Measurements from ENCODE around the gene PDCL2.

The PDCL2 gene

DNA sequence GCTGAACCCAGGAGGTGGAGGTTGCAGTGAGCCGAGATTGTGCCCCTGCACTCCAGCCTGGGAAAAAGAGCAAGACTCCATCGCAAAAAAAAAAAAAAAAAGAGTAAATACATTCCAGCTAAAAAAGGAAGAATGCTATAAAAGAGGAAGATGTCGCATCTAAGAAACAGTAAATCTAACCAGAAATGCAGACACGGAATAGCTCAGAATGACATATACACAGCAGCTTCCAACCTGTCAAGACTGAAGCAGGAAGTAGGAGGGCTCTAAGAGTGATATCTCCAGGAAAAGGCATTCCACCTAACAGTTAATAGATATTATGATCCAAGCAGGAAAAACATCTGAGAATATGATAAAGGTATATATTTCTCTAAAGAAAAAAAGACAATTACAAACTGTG lies 61.4 kb downstream of the PDCL2 start:
- DNase-seq (ENCODE audit: low read depth), result no peak
- H3K4me3 ChIP-seq (ENCODE audit: low read depth, low read length), result no peak overlapping the region
- TF ChIP-seq MAX (IDR thresholded peaks at IDR 0.05; ENCODE audit: low read depth, low read length), result no peak
- TF ChIP-seq MYC (IDR thresholded peaks at IDR 0.05; ENCODE audit: low read depth, low read length), result no peak
- TF ChIP-seq POLR2A (IDR thresholded peaks at IDR 0.05; ENCODE audit: extremely low read depth, insufficient read length), result no peak
- TF ChIP-seq, protein P1, sequence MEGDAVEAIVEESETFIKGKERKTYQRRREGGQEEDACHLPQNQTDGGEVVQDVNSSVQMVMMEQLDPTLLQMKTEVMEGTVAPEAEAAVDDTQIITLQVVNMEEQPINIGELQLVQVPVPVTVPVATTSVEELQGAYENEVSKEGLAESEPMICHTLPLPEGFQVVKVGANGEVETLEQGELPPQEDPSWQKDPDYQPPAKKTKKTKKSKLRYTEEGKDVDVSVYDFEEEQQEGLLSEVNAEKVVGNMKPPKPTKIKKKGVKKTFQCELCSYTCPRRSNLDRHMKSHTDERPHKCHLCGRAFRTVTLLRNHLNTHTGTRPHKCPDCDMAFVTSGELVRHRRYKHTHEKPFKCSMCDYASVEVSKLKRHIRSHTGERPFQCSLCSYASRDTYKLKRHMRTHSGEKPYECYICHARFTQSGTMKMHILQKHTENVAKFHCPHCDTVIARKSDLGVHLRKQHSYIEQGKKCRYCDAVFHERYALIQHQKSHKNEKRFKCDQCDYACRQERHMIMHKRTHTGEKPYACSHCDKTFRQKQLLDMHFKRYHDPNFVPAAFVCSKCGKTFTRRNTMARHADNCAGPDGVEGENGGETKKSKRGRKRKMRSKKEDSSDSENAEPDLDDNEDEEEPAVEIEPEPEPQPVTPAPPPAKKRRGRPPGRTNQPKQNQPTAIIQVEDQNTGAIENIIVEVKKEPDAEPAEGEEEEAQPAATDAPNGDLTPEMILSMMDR (IDR thresholded peaks at IDR 0.05; ENCODE audit: low read depth, low read length), result no peak

DNA sequence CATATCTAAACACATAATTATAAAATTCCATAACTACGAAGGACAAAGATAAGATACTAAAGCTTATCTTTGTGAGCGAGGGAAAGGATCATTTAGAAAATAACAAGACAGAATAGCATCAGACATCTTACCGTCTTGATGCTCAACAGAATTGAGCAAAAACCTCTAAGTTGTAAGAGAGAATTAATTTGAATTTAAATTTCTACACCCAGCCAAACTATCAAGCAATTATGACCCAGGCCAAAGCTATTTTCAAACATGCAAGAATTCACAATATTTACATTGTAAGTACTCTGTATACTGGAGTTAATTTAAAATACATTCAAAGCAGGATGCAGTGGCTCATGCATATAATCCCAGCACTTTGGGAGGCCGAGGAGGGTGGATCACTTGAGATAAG lies 61.9 kb downstream of the PDCL2 start:
- no peak overlapping the region for H3K4me3 ChIP-seq (ENCODE audit: low read depth, low read length)

DNA sequence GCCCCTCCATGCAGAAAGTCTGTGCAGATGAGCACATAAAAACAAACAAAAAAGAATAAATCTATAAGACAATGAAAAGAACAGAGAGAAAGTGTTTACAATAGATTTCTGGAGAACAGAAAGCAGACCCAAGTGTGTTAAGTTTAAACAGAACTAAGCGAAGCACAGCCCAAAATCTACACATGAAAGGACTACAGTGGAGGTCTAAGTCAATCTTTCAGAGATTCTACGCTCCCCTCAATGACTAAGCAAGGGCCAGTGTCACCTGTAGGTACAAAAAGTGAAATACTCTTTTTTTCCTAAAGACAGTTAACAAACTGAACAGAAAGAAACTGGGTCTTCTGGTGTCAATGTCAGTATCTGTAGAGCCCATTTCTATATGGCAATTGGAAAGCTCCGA lies 63.6 kb downstream of the PDCL2 start:
- TF ChIP-seq MAX (IDR thresholded peaks at IDR 0.05; ENCODE audit: low read depth, low read length) (no peak), MYC (IDR thresholded peaks at IDR 0.05; ENCODE audit: low read depth, low read length) (no peak), POLR2A (IDR thresholded peaks at IDR 0.05; ENCODE audit: extremely low read depth, insufficient read length) (no peak)
- TF ChIP-seq, protein P1 (IDR thresholded peaks at IDR 0.05; ENCODE audit: low read depth, low read length), result no peak
- H3K4me3 ChIP-seq (ENCODE audit: low read depth, low read length), result no peak overlapping the region
- no peak for DNase-seq (ENCODE audit: low read depth)

More for the DNA sequence above, 61.9 kb downstream of the PDCL2 start:
- no peak for TF ChIP-seq POLR2A (IDR thresholded peaks at IDR 0.05; ENCODE audit: extremely low read depth, insufficient read length)
- no peak for TF ChIP-seq MAX (IDR thresholded peaks at IDR 0.05; ENCODE audit: low read depth, low read length)
- no peak for TF ChIP-seq MYC (IDR thresholded peaks at IDR 0.05; ENCODE audit: low read depth, low read length)
- TF ChIP-seq, protein P1 (IDR thresholded peaks at IDR 0.05; ENCODE audit: low read depth, low read length), result no peak
- DNase-seq (ENCODE audit: low read depth), result no peak

- TF ChIP-seq, protein P1 (IDR thresholded peaks at IDR 0.05; ENCODE audit: low read depth, low read length), result no peak
- TF ChIP-seq POLR2A (IDR thresholded peaks at IDR 0.05; ENCODE audit: extremely low read depth, insufficient read length) (no peak), MYC (IDR thresholded peaks at IDR 0.05; ENCODE audit: low read depth, low read length) (no peak), MAX (IDR thresholded peaks at IDR 0.05; ENCODE audit: low read depth, low read length) (no peak)
- DNase-seq (ENCODE audit: low read depth), result no peak
Measured at GRCh38 chr4:55524844-55525571, 67.0 kb downstream of the PDCL2 start.

GRCh38 chr4:55518442-55518841 lies 73.6 kb downstream of the PDCL2 start:
- DNase-seq (ENCODE audit: low read depth), result no peak
- H3K4me3 ChIP-seq (ENCODE audit: low read depth, low read length), result no peak overlapping the region
- TF ChIP-seq, protein P1 (IDR thresholded peaks at IDR 0.05; ENCODE audit: low read depth, low read length), result no peak
- TF ChIP-seq MAX (IDR thresholded peaks at IDR 0.05; ENCODE audit: low read depth, low read length) (no peak), MYC (IDR thresholded peaks at IDR 0.05; ENCODE audit: low read depth, low read length) (no peak), POLR2A (IDR thresholded peaks at IDR 0.05; ENCODE audit: extremely low read depth, insufficient read length) (no peak)

More at GRCh38 chr4:55524844-55525571, 67.0 kb downstream of the PDCL2 start:
- no peak overlapping the region for H3K4me3 ChIP-seq (ENCODE audit: low read depth, low read length)

Measured in NB4 (cell line).